Tibial artery (tissue), 4 donors: ENCODE measurements around the gene FLNB.
A peak's percentile ranks its signal among the peaks of the same experiment; 100 is the strongest.

ENCODE experiments used
- DNase-seq, 2 donors: peaks; one replicate each; pipeline ENCODE4 v3.0.0-alpha.2; 2019
- H3K27ac ChIP-seq, 2 donors: fragments of 200-600 bp; sonication (generic) in 1 of 2; 1 replicate in 1 of 2; 2 replicates in 1 of 2; pipeline ENCODE4 v1.5.1; 2018 to 2019; ENCODE audit warnings: mild to moderate bottlenecking in 1 of 2
- H3K27me3 ChIP-seq, 2 donors: fragments of 200-600 bp; sonication (generic) in 1 of 2; one replicate each; pipeline versions ENCODE4 v1.5.1 to v1.6.0; 2016 to 2019
- H3K36me3 ChIP-seq, 3 donors: fragments of 200-600 bp; sonication (generic) in 2 of 3; one replicate each; pipeline ENCODE4 v1.5.1; 2016 to 2019; ENCODE audit warnings: mild to moderate bottlenecking in 2 of 3
- H3K4me1 ChIP-seq, 4 donors: fragments of 200-600 bp; sonication (generic) in 2 of 4; 1 replicate in 3 of 4; 2 replicates in 1 of 4; pipeline ENCODE4 v1.5.1; 2016 to 2019
- H3K4me3 ChIP-seq, 2 donors: fragments of 200-600 bp; sonication (generic) in 1 of 2; 1 replicate in 1 of 2; 2 replicates in 1 of 2; pipeline ENCODE4 v1.5.1; 2018 to 2019; ENCODE audit warnings: mild to moderate bottlenecking in 2 of 2
- H3K9me3 ChIP-seq, 3 donors: fragments of 200-600 bp; sonication (generic) in 1 of 3; one replicate each; pipeline ENCODE4 v1.5.1; 2016 to 2019
- CTCF ChIP-seq, 2 experiments: fragments of 200-600 bp in 1 of 2; fragments of 450-650 bp in 1 of 2; IDR thresholded peaks; one replicate each; pipeline ENCODE4 v1.5.1; 2017 to 2019; ENCODE audit warnings: antibody characterized with exemption in 2 of 2, mild to moderate bottlenecking in 1 of 2, moderate library complexity in 1 of 2
- intact Hi-C: fragments of 100-400 bp; cut with DNase I; formaldehyde crosslinking; loops from one replicate; pipeline ENCODE4 v1.15.0; 2023; ENCODE audit warnings: low total_unique reads

FLNB gene

GRCh38 chr3:58071480-58071971 is 63.3 kb downstream of the FLNB start:
- no peaks in the 10 kb centered on the region for H3K36me3 ChIP-seq
- DNase-seq: no peak
- intact Hi-C loops: no loop called here
- TF ChIP-seq CTCF (IDR thresholded peaks at IDR 0.05): no peak
- no peaks in the 10 kb centered on the region for H3K9me3 ChIP-seq
- peak overlapping the region; percentile 62 to 64 for H3K27ac ChIP-seq
- no peaks in the 10 kb centered on the region for H3K27me3 ChIP-seq
- peaks cover 14 to 88% (median 62%) of the 10 kb centered on the region in 4 donors for H3K4me1 ChIP-seq
- no peak overlapping the region for H3K4me3 ChIP-seq

- H3K27me3 ChIP-seq: no peaks in the 10 kb centered on the region
- no peaks in the 10 kb centered on the region for H3K9me3 ChIP-seq
- DNase-seq: no peak
- H3K4me3 ChIP-seq: no peak overlapping the region
- TF ChIP-seq CTCF (IDR thresholded peaks at IDR 0.05): no peak
- peaks cover 14 to 84% (median 55%) of the 10 kb centered on the region in 4 donors for H3K4me1 ChIP-seq
- peak overlapping the region; percentile 62 to 64 for H3K27ac ChIP-seq
- peaks cover 0 to 4% (median 3%) of the 10 kb centered on the region in 3 donors for H3K36me3 ChIP-seq
- intact Hi-C loops: no loop called here
Observed at GRCh38 chr3:58072052-58072762, 64.0 kb downstream of the FLNB start.

- no peak for DNase-seq
- Histone ChIP-seq H3K9me3 (no peaks in the 10 kb centered on the region), H3K4me3 (no peak overlapping the region), H3K4me1 (peaks cover 14 to 81% (median 52%) of the 10 kb centered on the region in 4 donors), H3K27ac (peak overlapping the region; percentile 62 to 64), H3K36me3 (peaks cover 0 to 10% (median 8%) of the 10 kb centered on the region in 3 donors), H3K27me3 (no peaks in the 10 kb centered on the region)
- no peak for TF ChIP-seq CTCF (IDR thresholded peaks at IDR 0.05)
- intact Hi-C loops: no loop called here
Observed at GRCh38 chr3:58072763-58073130, 64.5 kb downstream of the FLNB start.

- no peak for DNase-seq
- no peak for TF ChIP-seq CTCF (IDR thresholded peaks at IDR 0.05)
- Histone ChIP-seq H3K4me3 (no peak overlapping the region), H3K9me3 (no peaks in the 10 kb centered on the region), H3K4me1 (peaks cover 14 to 78% (median 45%) of the 10 kb centered on the region in 4 donors), H3K27me3 (no peaks in the 10 kb centered on the region), H3K27ac (peak overlapping the region; percentile 62 to 64), H3K36me3 (peaks cover 0 to 16% (median 16%) of the 10 kb centered on the region in 3 donors)
- intact Hi-C loops: no loop called here
Observed at GRCh38 chr3:58073301-58074108, 65.3 kb downstream of the FLNB start.

GRCh38 chr3:58074116-58074715 is 66.0 kb downstream of the FLNB start:
- Histone ChIP-seq H3K27ac (peak overlapping the region; percentile 62 to 64), H3K4me3 (no peak overlapping the region), H3K36me3 (peaks cover 0 to 23% (median 21%) of the 10 kb centered on the region in 3 donors), H3K9me3 (no peaks in the 10 kb centered on the region), H3K27me3 (no peaks in the 10 kb centered on the region), H3K4me1 (peaks cover 14 to 71% (median 41%) of the 10 kb centered on the region in 4 donors)
- TF ChIP-seq CTCF (IDR thresholded peaks at IDR 0.05): no peak
- intact Hi-C loops: no loop called here
- DNase-seq: no peak
